ENCODE measurements around the gene CRACR2A.

Gene CRACR2A

GRCh38 chr12:3722368-3722767, 30.5 kb downstream of the CRACR2A start:
- DNase-seq = no peak

- DNase-seq = no peak
Observed at GRCh38 chr12:3720772-3721171, 32.1 kb downstream of the CRACR2A start.

DNA sequence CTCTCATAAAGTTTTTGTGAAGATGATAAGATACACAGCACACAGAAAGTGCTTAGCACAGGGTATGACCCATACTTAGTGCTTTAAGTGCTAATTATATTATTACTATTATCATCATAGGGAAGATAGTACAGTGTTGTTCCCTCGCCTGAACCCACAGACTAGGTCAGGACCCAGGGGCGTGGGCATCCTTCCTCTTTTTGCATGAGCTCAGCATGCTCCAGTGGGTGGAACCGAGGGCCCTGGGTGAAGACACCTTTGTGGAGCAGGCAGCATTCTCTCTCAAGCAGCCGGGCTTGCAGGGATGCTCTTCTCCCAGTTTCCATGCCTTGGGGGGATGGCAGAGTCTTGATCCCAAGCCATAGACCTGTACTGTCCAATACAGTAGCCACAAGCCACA, 34.8 kb downstream of the CRACR2A start:
- DNase-seq = no peak

DNA sequence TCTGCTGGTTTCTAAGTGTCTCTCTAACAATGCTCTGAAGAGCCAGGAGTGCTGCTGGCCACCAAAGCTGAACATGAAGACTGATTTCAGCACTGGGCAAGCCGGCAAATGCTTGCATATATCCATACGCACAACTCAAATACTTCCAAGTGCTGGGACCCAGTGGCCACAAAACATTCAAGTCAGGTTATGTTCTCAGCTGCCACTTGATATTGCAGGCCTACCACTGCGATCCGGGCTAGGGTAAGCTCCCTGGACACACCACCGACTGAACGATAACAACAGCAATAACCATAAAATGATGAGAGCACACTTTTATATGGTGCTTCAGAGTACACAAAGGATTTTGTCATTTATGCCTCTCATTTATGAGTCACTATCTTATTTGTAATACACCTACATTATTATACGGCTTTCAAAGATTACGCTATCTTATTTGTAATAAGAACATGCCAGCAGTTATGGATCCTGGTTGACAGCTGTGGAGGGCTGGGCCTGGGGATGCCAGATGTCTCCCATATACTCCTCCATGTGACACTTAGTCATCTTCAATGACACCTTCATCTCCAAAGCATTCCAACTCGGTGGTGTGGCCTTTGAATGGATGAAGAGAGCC, 35.5 kb downstream of the CRACR2A start:
- no peak for DNase-seq

GRCh38 chr12:3715999-3716398, 36.9 kb downstream of the CRACR2A start:
- no peak for DNase-seq

- no peak for DNase-seq
Observed at GRCh38 chr12:3713947-3714346, 39.0 kb downstream of the CRACR2A start.

GRCh38 chr12:3713483-3713882, 39.4 kb downstream of the CRACR2A start:
- no peak for DNase-seq

DNA sequence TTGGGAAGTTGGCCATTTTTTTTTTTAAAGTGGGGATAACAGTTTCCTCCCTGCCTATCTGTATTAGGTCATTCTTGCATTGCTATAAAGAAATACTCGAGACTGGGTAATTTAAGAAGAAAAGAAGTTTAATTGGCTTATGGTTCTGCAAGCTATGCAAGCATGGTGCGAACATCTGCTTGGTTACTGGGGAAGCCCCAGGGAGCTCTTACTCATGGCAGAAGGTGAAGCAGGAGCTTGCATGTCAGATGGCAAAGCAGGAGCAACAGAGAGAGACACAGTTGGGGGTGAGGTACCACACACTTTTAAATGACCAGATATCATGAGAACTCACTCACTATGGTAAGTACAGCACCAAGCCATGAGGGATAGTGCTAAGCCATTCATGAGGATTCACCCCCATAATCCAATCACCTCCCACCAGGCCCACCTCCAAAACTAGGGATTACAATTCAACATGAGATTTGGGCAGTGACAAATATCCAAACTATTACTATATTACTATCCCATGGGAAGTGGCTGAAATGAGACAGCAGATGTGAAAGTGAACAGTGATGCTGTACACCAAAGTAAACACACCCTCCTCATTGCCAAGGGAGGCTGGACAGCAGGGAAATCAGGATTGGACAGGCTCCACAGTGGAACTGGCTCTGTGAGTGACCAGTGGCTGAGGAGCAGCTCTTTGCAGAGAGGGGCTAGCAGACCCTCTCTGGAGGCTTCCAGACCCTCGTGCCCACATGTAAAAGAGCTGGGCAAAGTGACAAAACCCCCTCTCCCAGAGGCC, 40.5 kb downstream of the CRACR2A start:
- DNase-seq = no peak

- DNase-seq = no peak
Observed at GRCh38 chr12:3705354-3705675, 47.6 kb downstream of the CRACR2A start.

- no peak for DNase-seq
Observed at GRCh38 chr12:3704512-3705353, 48.2 kb downstream of the CRACR2A start.

- no peak for DNase-seq
Observed at GRCh38 chr12:3700861-3701260, 52.0 kb downstream of the CRACR2A start.

DNA sequence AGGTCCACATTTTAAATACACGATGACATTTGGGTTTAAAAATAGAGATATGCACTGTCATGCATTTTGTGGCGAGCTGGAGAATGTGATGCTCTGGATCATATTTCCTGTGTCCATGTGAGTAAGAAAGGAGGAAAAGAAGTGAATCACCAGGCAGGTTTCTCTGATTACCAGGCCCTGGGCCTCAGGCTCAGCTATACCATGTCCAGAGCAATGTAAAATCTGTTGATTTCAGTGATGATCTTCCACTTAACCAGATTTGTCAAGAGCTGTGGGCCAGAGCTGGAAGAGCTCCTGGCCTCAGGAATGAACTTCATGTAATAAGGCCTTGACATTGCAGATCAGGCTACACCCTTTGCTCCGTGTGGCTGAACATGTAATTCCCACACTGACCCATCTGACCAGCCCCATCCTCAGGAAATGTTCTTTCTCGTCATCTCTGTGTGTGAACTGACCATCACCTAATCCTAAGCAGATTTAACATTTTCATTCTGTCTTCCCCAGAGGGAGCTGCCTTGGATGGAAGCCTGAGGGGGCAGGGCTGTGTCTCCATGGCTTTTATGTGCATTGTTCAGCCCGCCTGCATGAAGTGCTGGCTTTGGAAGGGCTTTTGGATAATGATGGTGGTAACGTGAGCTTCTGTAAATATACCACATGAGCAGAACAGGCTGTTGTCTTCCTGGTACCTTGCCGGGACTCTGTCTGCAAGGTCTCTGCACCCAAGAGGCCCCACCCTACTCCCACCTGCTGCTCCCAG, 54.5 kb downstream of the CRACR2A start:
- no peak for DNase-seq

DNA sequence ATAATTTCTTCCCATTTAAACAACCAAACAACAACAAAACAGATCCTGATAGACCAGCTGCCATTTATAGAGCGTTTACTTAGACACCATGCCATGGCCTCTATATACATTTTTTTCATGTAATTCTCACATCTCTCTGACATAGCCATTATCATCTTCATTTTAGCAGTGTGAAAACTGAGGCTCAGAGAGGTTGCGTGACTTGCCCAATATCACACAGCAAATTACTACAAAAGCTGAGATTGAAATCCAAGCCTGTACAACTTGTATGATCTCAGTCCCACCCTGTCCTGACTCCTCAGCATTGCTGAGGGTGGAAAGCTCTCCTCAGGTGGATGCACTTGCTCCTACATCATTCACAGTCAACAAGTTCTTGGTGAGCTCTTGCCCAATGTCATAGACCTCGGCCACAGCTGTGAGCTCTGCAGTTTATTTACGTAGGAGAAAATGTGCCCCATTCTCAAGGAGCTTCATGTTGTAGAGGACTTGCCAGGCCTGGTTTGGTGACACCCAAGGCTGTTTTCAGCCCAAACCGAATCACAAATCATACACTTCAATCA, 55.5 kb downstream of the CRACR2A start:
- no peak for DNase-seq

- DNase-seq = no peak
Observed at GRCh38 chr12:3694673-3695072, 58.2 kb downstream of the CRACR2A start.

DNA sequence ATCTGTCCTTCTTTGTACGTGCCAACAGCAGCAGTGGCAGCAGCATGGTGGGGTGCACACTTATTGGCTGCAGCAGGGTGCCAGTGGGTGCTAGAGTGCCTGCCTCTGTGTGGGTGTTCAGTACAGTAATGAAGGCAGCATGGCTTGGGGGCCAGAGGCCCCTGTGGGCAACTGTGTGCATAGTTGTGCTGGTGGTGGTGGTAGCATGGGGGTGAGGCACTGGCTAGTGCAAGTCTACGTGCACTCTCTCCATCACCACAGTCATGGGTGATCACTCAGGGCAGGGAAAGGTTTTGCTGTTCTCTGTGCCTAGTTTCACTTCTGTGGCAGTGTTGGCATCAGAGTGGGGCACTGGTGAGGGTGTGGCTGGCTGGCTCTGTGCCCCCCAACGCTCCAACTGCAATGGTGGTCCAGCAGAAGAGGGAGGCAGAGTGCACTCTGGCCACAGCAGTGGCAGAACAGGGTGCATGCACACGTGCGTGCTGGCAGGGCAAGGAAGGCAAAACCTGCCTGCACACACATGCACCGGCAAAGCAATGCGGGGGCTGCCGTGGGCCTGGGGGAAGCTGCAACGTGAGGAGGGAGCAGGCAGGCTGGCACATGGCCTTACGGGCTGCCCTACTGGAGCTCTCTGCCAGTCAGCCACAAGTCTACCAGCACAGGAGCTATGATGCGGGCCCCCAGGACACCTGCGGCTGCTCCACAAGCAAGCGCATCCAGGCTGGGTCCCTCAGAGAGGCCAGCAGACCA, 60.1 kb downstream of the CRACR2A start:
- DNase-seq = no peak

- DNase-seq = no peak
Observed at GRCh38 chr12:3686463-3686862, 66.4 kb downstream of the CRACR2A start.

DNA sequence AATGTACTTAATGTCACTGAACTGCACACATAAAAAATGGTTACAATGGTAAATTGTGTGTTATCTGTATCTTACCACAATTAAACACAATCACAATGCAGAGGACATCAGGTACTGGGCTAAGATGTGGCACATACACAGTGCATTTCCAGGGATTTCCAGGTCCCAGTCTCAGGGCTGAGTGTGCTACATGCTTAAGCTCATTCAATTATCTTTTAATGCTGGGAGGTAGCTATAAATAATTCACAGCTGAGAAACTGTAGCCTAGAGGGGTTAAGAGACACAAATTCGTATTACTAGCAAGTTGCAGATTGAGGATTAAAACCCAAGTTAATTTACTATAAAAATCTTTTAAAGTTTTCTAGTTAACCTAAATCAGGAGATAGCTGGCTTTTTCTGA, 67.1 kb downstream of the CRACR2A start:
- DNase-seq = no peak

DNA sequence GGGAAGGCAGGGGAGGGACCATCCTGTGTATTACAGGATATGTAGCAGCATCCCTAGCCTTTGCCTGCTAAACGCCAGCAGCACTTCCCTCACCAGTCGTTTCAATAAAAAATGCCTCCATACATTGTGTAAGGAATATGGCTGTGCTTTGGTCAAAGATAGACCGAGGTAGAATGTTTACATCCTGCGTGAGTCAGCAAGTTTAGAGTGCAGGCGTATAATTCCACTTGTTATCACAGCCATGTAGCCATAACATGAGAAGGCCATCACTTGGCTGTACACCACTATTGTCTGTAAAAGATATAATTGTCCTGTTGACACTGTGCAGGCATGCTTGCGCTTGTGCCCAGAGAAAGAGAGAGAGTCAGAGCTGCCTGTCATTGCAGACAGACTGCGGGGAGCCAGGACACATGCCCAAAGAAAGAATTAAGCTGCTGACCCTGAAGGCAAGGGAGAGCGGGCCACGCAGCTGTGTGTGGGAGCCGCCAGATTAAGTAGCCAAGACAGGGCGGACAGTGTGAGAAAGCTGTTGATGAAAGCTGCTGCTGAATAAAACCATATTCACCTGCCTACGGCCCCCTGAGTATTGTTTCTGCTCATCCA, 68.4 kb downstream of the CRACR2A start:
- DNase-seq = no peak

- DNase-seq = no peak
Observed at GRCh38 chr12:3683670-3684069, 69.2 kb downstream of the CRACR2A start.

GRCh38 chr12:3681595-3682061, 71.3 kb downstream of the CRACR2A start:
- DNase-seq = no peak

DNA sequence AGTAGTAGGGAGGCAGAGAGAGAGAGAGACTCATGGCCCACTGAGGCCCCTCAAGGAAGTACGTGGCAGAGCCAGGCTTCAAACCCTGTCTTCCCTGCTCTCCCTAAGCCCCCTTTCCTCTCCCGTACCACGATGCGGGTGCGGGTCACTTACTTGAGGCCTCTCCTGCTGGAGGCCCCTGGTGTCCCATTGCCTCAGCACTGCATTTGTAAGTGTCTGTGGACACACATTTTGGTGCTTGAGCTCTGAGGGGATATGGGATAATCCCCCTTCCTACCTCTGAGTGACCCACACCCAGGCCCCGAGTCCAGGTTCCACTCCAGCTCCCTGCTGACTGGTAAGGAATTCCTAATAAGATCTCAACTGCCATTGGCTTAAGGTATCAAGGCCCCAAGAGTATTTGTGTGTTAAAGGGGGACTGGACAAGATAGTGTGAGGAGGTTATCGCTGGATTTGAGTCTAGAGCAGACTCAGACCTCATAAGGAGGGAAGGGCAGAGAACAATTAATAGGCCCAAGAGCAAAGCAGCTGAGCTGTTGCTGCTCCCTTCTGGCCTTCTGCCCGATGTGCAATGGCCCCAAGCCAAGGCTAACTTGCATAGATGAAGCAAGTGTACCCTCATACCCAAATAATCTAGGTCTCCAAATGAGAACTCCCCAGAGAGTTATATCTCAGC, 71.9 kb downstream of the CRACR2A start:
- no peak for DNase-seq

Measured in CD4-positive, alpha-beta T cell treated with Interleukin-12 subunit alpha and Interleukin-12 subunit beta, for 1 hour (primary cell).